ENCODE measurements around the gene XRCC3.
"Not testable (repeated sequence)": the region's sequence is repeated elsewhere in the genome, so short reads cannot be mapped to it uniquely, and the experiment has no call there.

XRCC3 gene

DNA sequence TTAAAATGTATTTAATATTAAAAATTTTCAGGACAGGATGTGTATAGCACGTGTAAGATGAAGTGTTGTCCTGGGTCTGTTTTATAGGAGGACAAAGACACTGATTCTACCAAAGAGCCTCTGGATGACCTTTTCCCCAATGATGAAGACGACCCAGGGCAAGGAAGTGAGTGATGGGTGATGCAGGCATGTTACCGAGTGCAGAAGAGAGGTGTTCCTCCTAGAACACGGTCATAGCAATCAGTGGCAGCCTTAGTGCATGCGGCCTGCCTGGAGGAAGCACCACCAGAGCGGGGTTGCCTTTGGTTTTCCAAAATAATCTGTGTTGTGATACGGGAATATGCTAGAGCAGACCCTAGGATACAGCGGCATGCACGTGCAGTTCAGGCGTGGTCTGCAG lies 53.2 kb downstream of the XRCC3 start:
- no peak for DNase-seq

DNA sequence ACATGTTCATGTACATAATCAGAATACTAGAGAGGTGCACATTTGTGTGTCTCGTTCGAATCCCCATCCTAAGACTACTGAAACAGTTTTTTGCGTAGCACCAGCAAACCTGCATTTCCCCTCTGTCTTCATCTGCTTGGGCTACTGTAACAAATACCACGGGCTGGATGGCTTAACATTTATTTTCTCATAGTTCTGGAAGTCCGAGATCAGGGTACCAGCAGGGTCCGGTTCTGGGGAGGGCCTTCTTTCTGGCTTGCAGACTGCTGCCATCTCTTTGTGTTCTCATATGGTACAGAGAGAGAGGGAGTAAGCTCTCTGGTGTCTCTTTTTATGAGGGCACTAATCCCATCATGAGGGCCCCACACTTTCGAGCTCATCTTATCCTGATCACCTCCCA lies 55.6 kb downstream of the XRCC3 start:
- DNase-seq: no peak

DNA sequence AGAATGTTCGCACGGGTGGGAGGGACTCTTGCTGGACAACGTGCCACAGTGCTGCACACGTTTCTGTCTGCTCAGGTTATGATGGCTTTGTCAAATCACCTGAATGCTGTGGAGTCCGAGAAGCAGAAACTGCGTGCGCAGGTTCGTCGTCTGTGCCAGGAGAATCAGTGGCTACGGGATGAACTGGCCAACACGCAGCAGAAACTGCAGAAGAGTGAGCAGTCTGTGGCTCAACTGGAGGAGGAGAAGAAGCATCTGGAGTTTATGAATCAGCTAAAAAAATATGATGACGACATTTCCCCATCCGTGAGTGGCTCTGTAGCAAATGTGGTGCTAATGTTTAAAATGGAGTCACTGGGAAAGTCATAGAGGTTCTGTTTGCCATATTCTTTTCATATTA lies 57.8 kb downstream of the XRCC3 start:
- no peak for DNase-seq

DNA sequence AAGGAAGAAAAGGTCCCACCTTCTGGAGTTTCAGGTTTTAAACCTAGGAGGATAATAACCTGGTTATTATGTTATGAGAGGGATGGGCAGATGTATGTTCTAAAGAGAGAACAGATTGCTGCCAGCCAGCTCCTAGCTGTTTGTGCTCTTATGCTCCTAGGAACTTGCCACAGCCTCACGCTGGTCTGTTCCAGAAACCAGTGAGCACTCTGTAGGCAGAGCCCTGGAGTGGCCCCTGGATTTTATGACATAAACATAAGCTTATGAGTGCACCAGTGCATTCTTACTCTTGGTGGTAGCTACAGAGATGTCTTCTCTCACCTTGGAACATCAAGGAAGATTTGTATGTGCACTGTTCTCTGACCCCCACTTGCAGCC lies 58.5 kb downstream of the XRCC3 start:
- no peak for DNase-seq

DNA sequence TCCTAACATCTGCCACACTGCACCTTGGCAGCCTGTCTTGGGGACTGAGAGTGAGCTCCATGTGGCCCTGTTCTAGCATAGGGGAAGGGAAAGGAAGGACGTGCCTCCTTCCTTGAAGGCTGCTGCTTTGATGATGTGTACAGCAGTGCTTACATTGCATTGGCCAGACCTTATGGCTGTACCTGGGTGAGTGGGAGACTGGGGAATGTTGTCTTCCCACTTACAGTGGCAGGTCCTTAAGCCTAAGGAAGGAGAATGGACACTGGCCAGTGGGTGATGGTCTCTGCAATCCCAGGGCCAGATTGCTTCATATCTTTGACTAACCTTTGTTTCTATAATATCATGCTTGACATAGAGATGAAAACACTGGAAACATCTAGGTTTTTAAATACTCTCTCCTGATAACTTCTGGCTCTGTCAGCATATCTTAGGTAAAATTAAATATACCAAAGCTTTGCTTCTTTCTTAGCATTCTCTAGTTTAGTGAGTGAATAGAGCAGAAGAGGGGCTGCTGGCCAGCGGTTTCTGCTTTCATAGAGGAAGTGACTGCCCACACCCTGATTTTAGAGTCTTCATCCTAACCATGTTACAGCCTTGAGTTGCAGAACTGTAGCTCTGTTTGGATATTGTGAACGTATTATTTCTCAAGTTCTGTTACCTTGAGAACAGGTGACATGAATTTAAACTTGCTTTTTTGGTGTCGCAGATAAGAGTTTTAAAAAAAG lies 59.1 kb downstream of the XRCC3 start:
- DNase-seq: no peak

DNA sequence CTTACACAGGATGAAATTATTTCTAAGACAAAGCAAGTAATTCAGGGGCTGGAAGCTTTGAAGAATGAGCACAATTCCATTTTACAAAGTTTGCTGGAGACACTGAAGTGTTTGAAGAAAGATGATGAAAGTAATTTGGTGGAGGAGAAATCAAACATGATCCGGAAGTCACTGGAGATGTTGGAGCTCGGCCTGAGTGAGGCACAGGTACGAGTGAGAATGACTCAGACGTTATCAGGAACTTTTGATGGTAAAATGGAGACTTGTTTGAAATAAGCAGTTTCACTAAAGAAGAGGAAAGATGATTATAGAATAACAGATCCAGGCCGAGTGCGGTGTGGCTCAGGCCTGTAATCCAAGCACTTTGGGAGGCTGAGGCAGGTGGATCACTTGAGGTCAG lies 60.6 kb downstream of the XRCC3 start:
- DNase-seq: no peak

DNA sequence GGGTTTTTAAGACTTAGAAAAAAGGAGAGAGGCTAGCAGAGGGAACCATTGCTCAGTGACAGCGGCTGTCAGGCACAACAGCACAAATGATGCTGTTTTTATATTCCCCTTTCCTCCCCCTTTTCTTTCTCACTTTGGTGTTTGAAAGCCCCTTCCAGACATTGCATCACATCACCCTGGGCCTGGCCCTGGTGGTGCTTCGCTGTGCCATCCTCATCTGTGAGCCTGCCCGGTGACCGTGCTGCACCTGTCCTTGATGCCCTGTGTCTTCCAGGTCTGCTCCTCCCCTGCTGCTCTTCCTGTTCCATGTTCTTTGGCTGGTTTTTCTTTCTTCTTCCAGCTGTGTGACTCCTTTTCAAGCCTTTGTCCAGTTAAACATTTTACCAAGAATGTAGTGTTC lies 61.4 kb downstream of the XRCC3 start:
- no peak for DNase-seq

DNA sequence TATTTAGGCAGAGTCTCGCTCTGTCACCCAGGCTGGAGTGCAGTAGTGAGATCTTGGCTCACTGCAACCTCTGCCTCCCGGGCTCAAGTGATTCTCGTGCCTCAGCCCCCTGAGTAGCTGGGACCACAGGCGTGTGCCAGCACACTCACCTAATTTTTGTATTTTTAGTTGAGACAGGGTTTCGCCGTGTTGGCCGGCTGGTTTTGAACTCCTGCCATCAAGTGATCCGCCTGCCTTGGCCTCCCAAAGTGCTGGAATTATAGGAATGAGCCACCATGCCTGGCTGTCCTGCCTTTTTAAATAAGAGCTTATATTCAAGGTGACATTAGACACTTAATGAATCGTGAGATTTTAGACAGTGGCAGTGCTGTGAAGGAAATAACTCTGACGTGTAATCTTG lies 61.9 kb downstream of the XRCC3 start:
- not testable (repeated sequence) for DNase-seq

DNA sequence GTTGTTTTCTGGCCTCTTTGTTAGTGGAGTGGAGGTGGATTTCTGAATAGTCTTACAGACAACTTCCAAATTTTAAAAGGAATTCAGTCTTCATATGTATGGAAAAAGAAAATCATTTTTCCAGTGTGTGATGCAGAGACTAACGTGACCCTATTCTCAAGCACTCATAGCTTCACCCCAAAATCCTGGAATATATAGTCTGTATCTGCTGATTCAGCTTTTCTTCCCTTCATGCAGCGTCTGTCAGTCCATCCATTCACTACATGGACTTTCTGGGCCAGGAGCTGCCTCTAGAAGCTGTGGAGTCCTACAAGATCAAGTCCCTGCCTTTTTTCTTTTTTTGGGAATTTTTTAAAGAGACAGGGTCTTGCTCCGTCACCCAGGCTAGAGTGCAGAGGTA lies 62.4 kb downstream of the XRCC3 start:
- no peak for DNase-seq

DNA sequence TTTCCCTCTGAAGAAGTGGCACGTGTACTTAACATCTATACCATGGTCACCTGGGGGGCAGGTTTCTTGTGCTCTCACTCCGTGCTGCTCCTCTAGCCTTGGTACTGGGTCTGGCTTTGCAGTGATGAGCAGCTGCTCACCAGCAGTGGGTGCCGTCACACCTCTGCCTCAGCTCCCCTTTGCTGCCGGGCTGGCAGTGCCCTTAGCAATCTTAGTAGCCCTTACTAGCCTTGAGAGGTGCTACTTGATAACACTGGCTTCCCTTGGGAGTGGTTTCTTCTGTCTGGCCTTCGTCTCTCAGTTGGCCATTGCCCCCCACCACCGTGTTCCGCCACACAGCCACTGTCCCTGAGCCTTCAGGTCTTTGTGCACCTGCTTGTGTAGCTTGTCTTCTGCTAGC lies 63.7 kb downstream of the XRCC3 start:
- no peak for DNase-seq

DNA sequence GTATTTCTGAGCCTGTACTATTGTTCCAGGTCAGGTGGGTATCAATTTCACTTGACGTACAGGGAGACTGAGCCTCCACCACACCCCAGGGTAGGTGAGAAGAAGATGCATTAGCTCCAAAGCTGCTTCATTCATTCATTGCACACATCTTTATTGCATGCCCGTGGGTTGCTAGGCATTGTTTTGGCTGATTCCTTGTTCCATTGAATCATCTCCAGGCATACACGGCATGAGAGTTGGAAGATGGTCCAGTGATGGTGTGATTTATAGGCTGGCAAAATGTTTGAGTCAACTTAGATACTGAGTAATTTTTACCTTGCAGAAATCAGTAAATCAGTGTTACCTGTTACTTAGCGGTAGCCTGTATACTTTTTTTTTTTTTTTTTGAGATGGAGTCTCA lies 65.0 kb downstream of the XRCC3 start:
- DNase-seq: no peak

DNA sequence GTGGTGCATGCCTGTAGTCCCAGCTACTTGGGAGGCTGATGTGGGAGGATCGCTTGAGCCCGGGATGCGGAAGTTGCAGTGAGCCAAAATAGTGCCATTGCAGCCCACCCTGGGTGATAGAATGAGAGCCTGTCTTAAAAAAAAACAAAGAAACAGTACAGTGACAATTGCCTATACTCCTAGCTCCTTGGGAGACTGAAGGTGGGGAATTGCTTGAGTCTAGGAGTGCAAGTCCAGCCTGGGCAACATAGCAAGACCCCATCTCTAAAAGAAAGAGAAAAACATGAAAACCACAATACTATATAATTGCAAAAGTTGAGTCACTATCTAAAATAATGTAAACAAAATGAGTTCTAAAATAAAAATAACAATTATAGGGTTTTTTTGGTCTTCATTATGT lies 66.2 kb downstream of the XRCC3 start:
- no peak for DNase-seq
